Measurements from ENCODE around the gene SHROOM3. TPM values are rescaled to one million over a fixed set of nuclear protein-coding genes. Genes with fewer than 3 reads are reported as not detected.

The SHROOM3 gene
- total and polyA plus RNA-seq, 4 donors, result 14.4 to 75.1 (median 47.3) TPM

GRCh38 chr4:76615999-76616398, 181.0 kb downstream of the SHROOM3 start:
- Histone ChIP-seq H3K9me3 (ENCODE audit: control insufficient read depth in 4 of 4, insufficient read depth in 3 of 4, low read length in 3 of 4) (no peaks in the 10 kb centered on the region), H3K4me3 (no peak overlapping the region), H3K9ac (ENCODE audit: insufficient read depth in 1 of 2, low read length in 2 of 2) (no peak overlapping the region), H3K27ac (ENCODE audit: low read depth in 1 of 2, low read length in 1 of 2) (no peak overlapping the region), H3K36me3 (ENCODE audit: control insufficient read depth in 4 of 4, insufficient read depth in 4 of 4, low read length in 4 of 4) (no peaks in the 10 kb centered on the region), H3K27me3 (ENCODE audit: control insufficient read depth in 3 of 3, insufficient read depth in 3 of 3, low read length in 2 of 3) (no peaks in the 10 kb centered on the region), H3K4me1 (ENCODE audit: control insufficient read depth in 5 of 5, insufficient read depth in 5 of 5, low read length in 5 of 5) (peaks cover 0 to 11% (median 7%) of the 10 kb centered on the region in 5 donors)
- WGBS, 2 donors, result 21 to 53% methylated on average over 3 of the region's 3 CpGs
- no peak for ATAC-seq (ENCODE audit: insufficient read depth, low FRiP score)
- DNase-seq, result no peak
- no peak for TF ChIP-seq CTCF (IDR thresholded peaks at IDR 0.05; ENCODE audit: control extremely low read depth, extremely low read depth)

GRCh38 chr4:76616526-76616925, 181.5 kb downstream of the SHROOM3 start:
- no peaks in the 10 kb centered on the region for H3K9me3 ChIP-seq (ENCODE audit: control insufficient read depth in 4 of 4, insufficient read depth in 3 of 4, low read length in 3 of 4)
- no peak for ATAC-seq (ENCODE audit: insufficient read depth, low FRiP score)
- no peaks in the 10 kb centered on the region for H3K36me3 ChIP-seq (ENCODE audit: control insufficient read depth in 4 of 4, insufficient read depth in 4 of 4, low read length in 4 of 4)
- H3K27me3 ChIP-seq (ENCODE audit: control insufficient read depth in 3 of 3, insufficient read depth in 3 of 3, low read length in 2 of 3), result no peaks in the 10 kb centered on the region
- no peak for DNase-seq
- TF ChIP-seq CTCF (IDR thresholded peaks at IDR 0.05; ENCODE audit: control extremely low read depth, extremely low read depth), result no peak
- H3K9ac ChIP-seq (ENCODE audit: insufficient read depth in 1 of 2, low read length in 2 of 2), result no peak overlapping the region
- H3K4me1 ChIP-seq (ENCODE audit: control insufficient read depth in 5 of 5, insufficient read depth in 5 of 5, low read length in 5 of 5), result peaks cover 0 to 8% (median 4%) of the 10 kb centered on the region in 5 donors
- H3K4me3 ChIP-seq, result no peak overlapping the region
- H3K27ac ChIP-seq (ENCODE audit: low read depth in 1 of 2, low read length in 1 of 2), result no peak overlapping the region
- 63 to 84% methylated on average over 2 of the region's 2 CpGs for WGBS, 2 donors

GRCh38 chr4:76620723-76621468, 185.9 kb downstream of the SHROOM3 start:
- H3K36me3 ChIP-seq (ENCODE audit: control insufficient read depth in 4 of 4, insufficient read depth in 4 of 4, low read length in 4 of 4), result no peaks in the 10 kb centered on the region
- peak overlapping the region in 1 of 2 donors; percentile 74 for H3K27ac ChIP-seq (ENCODE audit: low read depth in 1 of 2, low read length in 1 of 2)
- ATAC-seq (ENCODE audit: insufficient read depth, low FRiP score) (no peak), DNase-seq (no peak)
- H3K4me3 ChIP-seq, result no peak overlapping the region
- H3K4me1 ChIP-seq (ENCODE audit: control insufficient read depth in 5 of 5, insufficient read depth in 5 of 5, low read length in 5 of 5), result peaks cover 2 to 21% (median 7%) of the 10 kb centered on the region in 5 donors
- no peaks in the 10 kb centered on the region for H3K27me3 ChIP-seq (ENCODE audit: control insufficient read depth in 3 of 3, insufficient read depth in 3 of 3, low read length in 2 of 3)
- no peaks in the 10 kb centered on the region for H3K9me3 ChIP-seq (ENCODE audit: control insufficient read depth in 4 of 4, insufficient read depth in 3 of 4, low read length in 3 of 4)
- no peak overlapping the region for H3K9ac ChIP-seq (ENCODE audit: insufficient read depth in 1 of 2, low read length in 2 of 2)
- TF ChIP-seq CTCF (IDR thresholded peaks at IDR 0.05; ENCODE audit: control extremely low read depth, extremely low read depth), result no peak
- WGBS, 2 donors, result 59 to 82% methylated on average over 4 of the region's 4 CpGs
